Bronchial epithelial cell (primary cell): Measurements from ENCODE around the gene AK5. TPM values are rescaled to one million over a fixed set of nuclear protein-coding genes. Genes with fewer than 3 reads are reported as not detected.

ENCODE experiments used
- DNase-seq: peaks from one replicate; pipeline ENCODE4 v3.0.0-alpha.2; 2010; ENCODE audit warnings: low read depth
- FAIRE-seq: peaks from 2 replicates; lab custom pipeline; 2011; peaks lifted over from hg19 to GRCh38; lab: Jason Lieb, UNC
- H3K27me3 ChIP-seq: 2 replicates; pipeline ENCODE4 v1.5.1; 2011; ENCODE audit warnings: low read length; ENCODE audit not compliant: control insufficient read depth, insufficient read depth
- H3K36me3 ChIP-seq: 2 replicates; pipeline ENCODE4 v1.5.1; 2011; ENCODE audit warnings: low read length; ENCODE audit not compliant: control insufficient read depth, insufficient read depth
- H3K4me3 ChIP-seq: 2 replicates; pipeline ENCODE4 v1.5.1; 2011; ENCODE audit warnings: mild to moderate bottlenecking, low read depth, low read length, control low read depth
- CTCF ChIP-seq: IDR thresholded peaks from 2 replicates; pipeline ENCODE4 v1.5.1; 2011; ENCODE audit warnings: mild to moderate bottlenecking, moderate library complexity, low read length, control low read depth, inconsistent platforms; ENCODE audit not compliant: insufficient read depth, severe bottlenecking
- total RNA-seq: library from RNA; depleted of rRNA; stranded (reverse); fragments of >200 nt; gene quantifications from 2 replicates; pipeline ENCODE4 v1.2.1, GENCODE V29; 2014

AK5 gene
- total RNA-seq, 1 donor from 2014 or later = not detected

GRCh38 chr1:77395051-77395450 is 113.2 kb downstream of the AK5 start:
- H3K4me3 ChIP-seq = no peak overlapping the region

GRCh38 chr1:77398152-77398551 is 116.3 kb downstream of the AK5 start:
- DNase-seq = no peak
- no peak for TF ChIP-seq CTCF
- no peak for FAIRE-seq
- no peaks in the 10 kb centered on the region for H3K36me3 ChIP-seq
- no peak overlapping the region for H3K4me3 ChIP-seq
- H3K27me3 ChIP-seq = no peaks in the 10 kb centered on the region

More at GRCh38 chr1:77395051-77395450, 113.2 kb downstream of the AK5 start:
- FAIRE-seq (no peak), DNase-seq (no peak)
- TF ChIP-seq CTCF = no peak
- Histone ChIP-seq H3K27me3 (no peaks in the 10 kb centered on the region), H3K36me3 (no peaks in the 10 kb centered on the region)

- no peak for FAIRE-seq
- DNase-seq = no peak
These were observed 117.6 kb downstream of the AK5 start for GRCh38 chr1:77399250-77400086.

DNA sequence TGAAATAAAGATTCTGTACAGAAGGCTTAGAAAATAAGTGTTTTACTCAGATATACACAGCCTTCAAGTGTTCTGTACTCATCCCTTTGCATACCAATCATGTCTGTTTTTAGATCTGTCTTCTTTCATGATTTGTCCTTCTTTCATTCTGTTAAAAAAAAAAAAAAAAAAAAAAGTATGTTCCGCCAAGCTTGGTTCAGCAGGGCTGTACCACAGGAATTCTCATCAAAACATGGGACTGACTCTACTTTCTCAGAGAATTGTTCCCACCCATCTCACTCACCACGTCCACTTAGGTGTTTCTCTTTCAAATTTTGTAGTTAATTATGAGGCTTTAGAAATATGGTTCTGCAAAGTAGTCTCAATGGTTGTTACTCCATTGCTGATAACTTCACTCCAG is 119.0 kb downstream of the AK5 start:
- H3K4me3 ChIP-seq = no peak overlapping the region
- H3K36me3 ChIP-seq = no peaks in the 10 kb centered on the region
- FAIRE-seq (no peak), DNase-seq (no peak)
- H3K27me3 ChIP-seq = no peaks in the 10 kb centered on the region
- no peak for TF ChIP-seq CTCF

More at GRCh38 chr1:77399250-77400086, 117.6 kb downstream of the AK5 start:
- TF ChIP-seq CTCF = no peak
- Histone ChIP-seq H3K4me3 (no peak overlapping the region), H3K36me3 (no peaks in the 10 kb centered on the region), H3K27me3 (no peaks in the 10 kb centered on the region)

DNA sequence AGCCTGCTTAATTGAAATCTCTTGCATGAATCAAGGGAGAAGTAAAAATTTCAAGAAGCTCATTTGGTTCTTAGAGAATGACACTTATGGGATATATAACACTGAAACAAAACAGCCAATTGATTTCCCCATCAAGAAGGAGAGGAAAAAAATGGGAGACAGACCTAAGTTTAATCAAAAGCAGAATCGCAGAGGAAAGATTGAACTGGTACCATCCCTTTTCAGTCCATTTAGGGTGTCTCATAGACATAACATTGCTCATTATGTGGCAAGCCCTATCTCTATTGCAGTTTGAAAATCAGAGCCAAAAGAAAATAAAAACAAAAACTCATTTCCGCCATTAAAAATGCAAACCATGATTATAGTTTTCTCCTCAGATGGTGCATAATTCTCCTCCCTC is 119.6 kb downstream of the AK5 start:
- Histone ChIP-seq H3K4me3 (no peak overlapping the region), H3K27me3 (no peaks in the 10 kb centered on the region), H3K36me3 (no peaks in the 10 kb centered on the region)
- no peak for TF ChIP-seq CTCF
- FAIRE-seq (no peak), DNase-seq (no peak)
